GM12873 (cell line): ENCODE data around the gene DMRT3.

Experiments used
- CTCF ChIP-seq: IDR thresholded peaks from 2 replicates; pipeline ENCODE4 v1.5.1; 2012; ENCODE audit warnings: low read depth, mild to moderate bottlenecking, moderate library complexity, low read length, control low read depth; ENCODE audit not compliant: insufficient read depth; ENCODE audit errors: missing control alignments

The DMRT3 gene

DNA sequence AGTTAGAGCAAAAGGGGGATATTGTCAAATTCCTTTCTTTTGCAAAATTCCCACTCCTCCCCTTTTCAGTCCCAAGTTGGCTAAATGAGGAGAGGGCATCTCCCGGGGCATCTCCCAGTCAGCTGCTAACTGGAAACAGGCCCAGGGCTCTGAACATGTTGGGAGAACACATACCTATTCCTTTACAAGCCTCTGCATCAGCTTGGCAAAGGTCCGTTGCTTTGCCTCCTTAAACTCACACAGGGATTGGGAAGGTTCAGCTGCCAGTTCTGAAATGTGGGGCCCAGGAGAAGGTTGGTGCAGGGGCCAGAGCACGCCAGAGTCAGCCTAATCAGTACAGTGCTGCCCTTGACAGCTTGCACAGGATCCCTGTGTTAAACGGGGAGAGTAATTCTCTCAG, 11.0 kb upstream of the DMRT3 start:
- no peak for TF ChIP-seq CTCF

DNA sequence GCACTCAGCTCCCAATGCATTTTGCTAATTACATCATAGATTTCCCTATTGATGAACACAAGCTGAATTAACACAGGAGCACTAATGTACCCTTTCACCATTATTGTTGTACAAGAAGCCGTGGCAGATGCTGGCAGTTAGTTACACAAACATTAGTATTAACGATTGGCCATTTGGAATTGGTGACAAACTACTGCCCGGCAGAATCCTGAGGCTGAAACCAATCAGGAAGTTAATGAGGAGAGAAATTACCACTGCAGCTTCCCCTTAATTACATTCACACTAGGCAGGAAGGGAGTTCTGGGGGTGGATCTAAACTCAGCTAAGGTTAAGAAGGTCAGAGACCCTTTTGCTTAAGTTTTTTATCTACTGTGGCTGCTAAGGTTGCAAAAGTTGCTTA, 9.6 kb upstream of the DMRT3 start:
- no peak for TF ChIP-seq CTCF

- no peak for TF ChIP-seq CTCF
Observed at GRCh38 chr9:967436-967835, 9.0 kb upstream of the DMRT3 start.

DNA sequence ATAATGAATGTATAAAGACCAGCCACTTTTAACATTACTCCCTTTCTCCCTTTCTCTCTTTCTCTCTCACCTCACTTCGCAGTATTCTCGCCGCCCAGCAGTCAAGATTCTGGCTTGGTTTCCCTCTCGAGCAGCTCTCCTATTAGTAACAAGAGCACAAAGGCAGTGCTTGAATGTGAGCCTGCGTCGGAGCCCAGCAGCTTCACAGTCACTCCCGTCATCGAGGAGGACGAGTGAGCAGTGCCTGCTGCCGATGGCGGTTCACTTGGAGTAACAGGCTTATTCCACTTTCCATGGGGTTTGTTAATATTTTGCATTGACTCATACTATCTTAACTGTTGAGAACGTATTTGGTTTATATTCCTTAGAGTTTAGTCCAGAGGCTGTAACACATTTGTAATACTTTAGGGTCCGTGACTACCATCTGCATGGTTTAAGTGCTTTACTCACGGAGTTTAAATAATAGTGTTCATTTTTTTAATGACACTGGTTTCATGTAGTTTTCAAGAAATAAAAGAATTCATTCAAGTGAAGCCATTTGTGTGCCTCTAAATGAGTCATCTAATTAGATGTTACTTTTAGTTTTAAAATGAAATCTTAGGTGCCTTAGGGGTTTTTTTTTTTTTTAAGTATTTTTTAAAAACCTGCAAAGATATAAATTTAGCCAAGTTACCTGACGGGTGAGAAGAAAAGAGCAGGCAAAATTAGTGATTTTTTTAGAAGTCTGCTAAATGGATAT, 8.4 kb upstream of the DMRT3 start:
- no peak for TF ChIP-seq CTCF

DNA sequence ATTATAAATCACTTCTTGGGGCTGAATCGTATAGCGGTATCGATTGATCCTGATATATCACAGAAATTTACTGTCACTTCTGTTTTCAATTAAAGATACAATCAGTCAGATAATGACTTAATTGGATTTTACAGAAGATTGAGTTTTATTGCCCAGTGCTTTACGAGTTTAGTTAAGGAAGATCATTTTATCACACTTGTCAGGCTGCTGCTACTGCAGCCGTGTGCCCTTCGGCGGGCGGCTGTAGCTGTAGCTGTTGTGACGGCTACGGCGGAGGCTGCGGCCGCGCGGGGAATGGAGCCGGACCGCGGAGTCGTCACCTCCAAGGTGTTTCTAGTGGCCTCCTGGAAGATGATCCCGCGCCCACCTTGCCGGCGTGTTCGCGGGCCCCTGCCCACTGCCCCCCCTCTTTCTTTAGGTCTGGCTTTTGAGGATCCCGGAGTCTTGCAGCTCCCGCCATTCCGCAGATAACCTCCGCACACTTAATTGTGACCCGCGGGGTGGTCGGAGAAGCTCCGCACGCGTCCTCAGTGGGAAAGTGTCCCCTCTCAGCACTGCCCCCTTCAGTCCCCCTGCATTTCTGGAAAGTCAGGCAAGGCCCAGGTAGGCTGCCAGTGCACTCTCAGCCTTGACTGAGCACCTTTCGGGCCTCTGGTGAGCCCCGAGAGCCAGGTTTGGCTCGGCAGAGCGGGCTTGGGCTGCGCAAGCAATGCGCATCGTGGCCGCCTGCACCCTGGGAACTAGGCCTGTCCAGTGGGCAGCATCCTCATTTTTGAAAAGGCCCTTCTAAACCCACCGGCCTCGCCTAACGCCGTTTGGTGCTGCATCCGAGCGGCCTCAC, 6.9 kb upstream of the DMRT3 start:
- TF ChIP-seq CTCF, result no peak

- no peak for TF ChIP-seq CTCF
Observed at GRCh38 chr9:970151-970996, 6.1 kb upstream of the DMRT3 start.
